ENCODE data around the gene SP6.

The SP6 gene

DNA sequence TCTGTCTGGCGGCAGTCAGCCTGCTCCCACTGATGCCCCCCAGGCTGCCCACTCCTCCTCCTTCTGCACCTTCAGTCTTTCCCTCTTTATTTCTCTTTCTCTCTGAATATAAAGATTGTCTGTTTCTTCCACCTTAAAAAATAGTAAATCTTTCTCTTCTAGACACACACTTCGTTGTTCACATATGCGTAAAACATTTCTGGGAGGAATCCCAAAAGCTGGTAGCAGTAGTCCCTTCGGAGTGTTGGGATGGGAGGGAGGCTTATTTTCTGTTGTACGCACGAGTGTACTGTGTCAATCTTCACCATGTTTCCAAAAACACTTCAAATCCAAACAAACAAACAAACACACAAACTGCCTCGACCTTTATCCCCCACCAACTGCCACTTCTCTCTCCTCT lies 39.3 kb downstream of the SP6 start:
- no peak for DNase-seq (ENCODE audit: low read depth)

DNA sequence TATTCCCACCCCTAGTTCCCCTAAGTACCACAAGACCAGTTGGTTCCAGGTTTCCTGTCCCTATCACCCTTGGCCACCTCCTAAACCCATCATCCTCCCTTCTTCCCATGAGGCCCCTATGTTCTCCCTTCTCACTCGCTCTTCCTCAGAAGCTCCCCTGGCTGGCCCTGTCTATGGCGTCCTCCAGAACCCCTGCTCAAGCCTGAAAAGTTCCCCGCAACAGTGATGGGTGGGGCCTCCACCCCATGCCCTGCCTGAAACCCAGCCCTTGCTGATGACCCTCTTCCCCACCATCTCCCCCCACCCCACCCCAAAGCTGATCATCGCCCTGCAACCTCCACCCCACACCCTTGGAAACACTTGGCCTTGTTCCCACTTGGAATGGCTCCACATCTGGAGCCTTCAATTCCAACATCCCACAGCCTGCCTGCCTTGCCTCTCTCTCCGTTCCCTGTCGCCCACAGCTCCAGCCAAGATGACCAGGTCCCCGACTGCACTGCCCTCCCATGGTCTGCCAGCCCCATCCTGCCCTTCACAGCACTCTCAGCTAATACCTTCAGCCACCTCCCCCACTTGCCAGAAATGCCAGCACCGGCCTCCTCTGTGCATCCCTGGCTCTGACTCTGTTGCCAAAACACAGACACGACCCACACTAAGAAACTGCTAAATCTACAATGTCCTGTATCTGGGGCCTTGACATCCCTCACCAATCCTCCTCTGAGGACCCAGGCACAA lies 39.9 kb downstream of the SP6 start:
- DNase-seq (ENCODE audit: low read depth) = no peak

DNA sequence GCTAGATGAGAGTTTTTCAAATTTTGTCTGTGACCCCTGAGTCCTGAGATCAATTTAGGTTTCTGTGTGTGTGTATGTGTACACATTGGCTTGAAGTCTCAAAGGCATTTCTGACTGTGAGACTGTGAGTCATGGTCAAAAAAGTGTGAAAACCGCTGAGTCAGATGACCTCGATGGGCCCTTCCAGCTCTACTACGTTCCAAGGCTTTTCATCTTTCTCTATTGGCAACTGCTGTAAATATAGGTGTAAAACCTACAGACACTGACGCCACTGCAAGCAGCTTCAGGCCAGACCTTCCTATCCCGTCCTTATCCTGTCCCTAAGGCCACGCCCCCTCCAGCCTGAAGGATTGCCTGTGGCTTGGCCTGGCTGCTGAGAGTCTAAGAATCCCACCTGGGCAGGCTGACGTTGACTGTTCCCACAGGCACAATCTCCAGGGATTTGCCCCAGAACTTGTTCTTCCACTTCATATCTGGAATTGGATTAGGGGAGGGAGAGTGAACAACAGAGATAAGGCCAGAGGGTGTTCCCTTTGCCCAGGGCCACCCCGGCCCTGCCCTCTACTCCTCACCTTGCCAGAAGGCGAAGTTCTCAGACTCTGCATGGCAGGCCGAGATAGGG lies 40.7 kb downstream of the SP6 start:
- DNase-seq (ENCODE audit: low read depth) = no peak

DNA sequence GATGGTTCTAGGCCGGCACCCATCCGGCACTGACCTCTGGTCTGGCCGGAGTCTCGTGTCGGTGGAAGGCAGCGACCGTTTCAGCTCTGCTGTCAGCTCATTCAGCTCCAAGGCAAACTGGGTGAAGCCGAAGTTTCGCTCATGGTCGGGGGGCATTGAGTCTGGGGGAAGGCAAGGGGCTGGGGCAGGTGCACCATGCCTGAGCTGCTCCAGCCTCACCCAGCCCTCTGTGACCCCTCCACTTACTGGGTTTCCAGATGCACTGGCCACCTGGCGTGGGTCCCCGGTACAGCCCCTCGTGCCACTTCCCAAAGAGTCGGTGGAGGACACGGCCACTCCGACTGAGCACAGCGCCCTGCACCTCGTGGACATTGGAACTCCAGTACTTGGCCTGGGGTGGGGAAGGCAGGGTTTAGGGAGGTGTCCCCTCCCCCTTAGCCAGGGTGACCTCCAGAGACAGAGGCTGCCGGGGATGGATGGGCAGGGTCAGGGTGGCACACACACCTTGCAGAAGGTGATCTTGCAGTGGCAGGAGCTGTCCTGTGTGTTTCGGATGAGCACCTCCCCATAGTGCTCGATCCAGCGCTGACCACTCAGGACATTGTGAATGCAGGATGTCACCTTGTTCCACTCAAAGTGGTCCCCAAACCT lies 42.0 kb downstream of the SP6 start:
- DNase-seq (ENCODE audit: low read depth) = no peak

GRCh38 chr17:47808036-47808829 lies 42.7 kb downstream of the SP6 start:
- DNase-seq (ENCODE audit: low read depth) = no peak

DNA sequence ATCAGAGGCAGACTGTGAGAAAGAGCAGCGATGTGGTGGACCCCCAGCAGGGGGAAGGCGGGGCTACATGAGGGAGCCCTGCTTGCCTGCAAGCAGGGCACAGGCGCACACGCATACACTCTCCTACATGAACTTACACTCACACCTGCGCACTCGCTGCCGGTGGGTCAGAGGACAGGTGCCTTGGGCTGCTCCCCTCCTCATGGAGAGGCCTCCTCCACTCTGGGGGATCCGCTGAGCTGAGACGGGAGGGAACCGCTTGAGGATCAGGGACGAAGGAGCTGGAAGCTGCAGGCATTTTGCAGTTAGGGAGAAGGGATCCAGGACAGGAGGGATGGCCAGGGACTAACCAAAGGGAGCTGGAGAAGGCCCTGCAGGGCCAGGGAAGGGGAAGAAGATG lies 43.5 kb downstream of the SP6 start:
- no peak for DNase-seq (ENCODE audit: low read depth)

DNA sequence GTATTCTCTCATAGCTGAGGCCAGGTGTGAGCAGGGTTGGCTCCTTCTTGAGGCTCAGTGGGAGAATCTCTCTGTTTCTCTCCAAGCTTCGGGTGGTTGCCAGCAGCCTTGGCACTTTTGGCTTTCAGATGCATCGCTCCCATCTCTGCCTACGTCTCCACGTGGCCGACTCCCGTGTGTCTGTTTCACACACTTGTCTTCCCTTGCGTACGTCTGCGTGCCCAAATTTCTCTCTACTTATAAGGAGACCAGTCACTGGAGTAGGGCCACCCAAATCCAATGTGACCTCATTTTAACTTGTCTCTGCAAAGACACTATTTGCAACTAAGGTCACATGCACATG lies 44.1 kb downstream of the SP6 start:
- no peak for DNase-seq (ENCODE audit: low read depth)

GRCh38 chr17:47806026-47806912 lies 44.7 kb downstream of the SP6 start:
- no peak for DNase-seq (ENCODE audit: low read depth)

DNA sequence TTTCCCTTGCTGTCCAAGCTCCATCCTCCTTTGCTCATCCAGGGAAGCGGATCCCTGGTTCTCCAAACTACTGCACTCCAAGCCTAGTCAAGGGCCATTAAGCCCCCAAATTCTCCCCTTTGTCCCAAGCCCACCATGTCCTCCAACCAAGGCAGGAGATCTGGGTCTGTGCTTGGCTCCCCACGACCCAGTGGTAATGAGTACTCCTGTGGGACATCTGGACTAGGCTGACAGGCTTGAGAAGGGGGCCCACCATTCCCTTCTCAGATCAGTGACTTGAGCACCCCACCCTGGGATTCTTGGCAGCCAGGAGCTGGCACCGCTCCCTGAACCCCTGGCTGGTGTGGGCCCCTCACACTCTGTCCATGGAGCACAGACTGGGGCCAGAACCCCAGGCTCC lies 46.5 kb downstream of the SP6 start:
- no peak for DNase-seq (ENCODE audit: low read depth)

GRCh38 chr17:47803751-47804150 lies 47.2 kb downstream of the SP6 start:
- no peak for DNase-seq (ENCODE audit: low read depth)

- DNase-seq (ENCODE audit: low read depth) = no peak
These were observed 47.8 kb downstream of the SP6 start for GRCh38 chr17:47803201-47803600.

- peak; percentile 43 for DNase-seq (ENCODE audit: low read depth)
These were observed 48.5 kb downstream of the SP6 start for GRCh38 chr17:47802341-47803022.

DNA sequence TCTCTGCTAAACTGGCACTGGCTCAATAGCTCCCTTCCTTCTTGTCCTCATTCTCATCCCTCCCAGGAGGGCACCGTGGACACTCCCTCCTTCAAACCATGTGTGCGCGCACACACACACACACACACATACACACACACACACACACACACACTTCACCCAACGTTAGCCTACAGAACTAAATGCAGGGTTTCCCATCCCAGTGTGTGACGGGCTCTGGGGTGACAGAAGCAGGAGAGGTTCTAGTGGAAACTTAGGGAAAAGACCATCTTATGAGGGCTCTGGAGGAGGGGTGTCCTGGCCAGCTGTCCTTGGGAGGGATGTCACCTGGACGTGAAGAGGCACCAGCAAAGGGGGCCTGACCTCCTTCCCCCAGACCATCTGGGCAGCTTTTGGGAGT lies 49.1 kb downstream of the SP6 start:
- no peak for DNase-seq (ENCODE audit: low read depth)

- DNase-seq (ENCODE audit: low read depth) = no peak
These were observed 49.7 kb downstream of the SP6 start for GRCh38 chr17:47801176-47801765.

- no peak for DNase-seq (ENCODE audit: low read depth)
These were observed 50.3 kb downstream of the SP6 start for GRCh38 chr17:47800686-47801085.

DNA sequence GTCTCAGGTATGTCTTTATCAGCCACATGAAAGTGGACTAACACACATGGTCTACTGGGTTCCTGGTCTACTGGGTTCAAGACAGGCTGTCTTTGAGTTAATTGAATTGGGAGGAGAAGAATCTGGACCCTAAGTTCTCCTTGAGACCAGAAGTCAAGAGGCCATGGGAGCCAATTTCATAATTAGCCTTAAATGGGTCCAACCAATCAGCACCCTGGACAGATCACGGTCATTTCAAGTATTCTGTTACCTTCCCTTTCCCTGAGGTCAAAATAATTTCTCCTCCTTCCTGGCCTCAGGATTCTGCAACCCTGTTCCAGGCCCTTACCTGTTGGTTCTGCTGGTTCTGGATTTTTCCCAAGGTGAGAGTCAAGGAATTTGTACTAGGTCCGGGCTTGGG lies 53.2 kb downstream of the SP6 start:
- no peak for DNase-seq (ENCODE audit: low read depth)
